ENCODE data around the gene UNC5B. TPM values are rescaled to one million over a fixed set of nuclear protein-coding genes. Genes with fewer than 3 reads are reported as not detected.

UNC5B gene
- total RNA-seq, 1 experiment from 2014 or later = 22.0 TPM

DNA sequence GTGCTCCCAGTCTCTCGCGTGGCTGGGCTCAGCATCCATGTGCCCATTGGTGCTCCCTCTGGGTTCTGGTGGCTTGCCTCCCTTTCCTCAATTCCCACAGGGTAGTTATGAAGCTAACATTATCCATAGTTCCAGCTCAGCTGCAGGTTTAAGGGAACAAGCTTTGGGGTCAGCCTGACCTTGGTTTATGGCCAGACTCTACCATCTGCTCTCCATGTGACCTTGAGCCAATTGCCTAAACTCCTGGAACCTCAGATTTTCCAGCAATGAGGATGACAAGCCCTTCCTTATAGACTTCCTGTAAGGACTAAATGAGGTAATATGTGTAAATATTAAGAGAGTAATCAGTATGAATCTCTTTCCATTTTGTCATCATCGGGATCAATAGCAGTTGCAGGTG is 96.6 kb downstream of the UNC5B start:
- TF ChIP-seq POLR2AphosphoS5 (IDR thresholded peaks at IDR 0.05; ENCODE audit: low read depth, low read length) (no peak), ZNF274 (IDR thresholded peaks at IDR 0.05; ENCODE audit: low read depth, low read length) (no peak), SRF (IDR thresholded peaks at IDR 0.05; ENCODE audit: low read depth) (no peak), EZH2phosphoT487 (IDR thresholded peaks at IDR 0.05; ENCODE audit: borderline replicate concordance) (no peak), POLR2A (IDR thresholded peaks at IDR 0.05; ENCODE audit: borderline replicate concordance, extremely low read depth, insufficient read depth, insufficient read length) (no peak), JUND (IDR thresholded peaks at IDR 0.05) (no peak), ZFX (IDR thresholded peaks at IDR 0.05) (no peak), RAD21 (IDR thresholded peaks at IDR 0.05; ENCODE audit: low read depth) (no peak), ELF1 (IDR thresholded peaks at IDR 0.05; ENCODE audit: borderline replicate concordance, low read depth) (no peak), TCF7L2 (IDR thresholded peaks at IDR 0.05; ENCODE audit: borderline replicate concordance, extremely low read depth, insufficient read depth, insufficient read length) (no peak), EGR1 (IDR thresholded peaks at IDR 0.05; ENCODE audit: low read depth) (no peak)
- TF ChIP-seq, protein P1, sequence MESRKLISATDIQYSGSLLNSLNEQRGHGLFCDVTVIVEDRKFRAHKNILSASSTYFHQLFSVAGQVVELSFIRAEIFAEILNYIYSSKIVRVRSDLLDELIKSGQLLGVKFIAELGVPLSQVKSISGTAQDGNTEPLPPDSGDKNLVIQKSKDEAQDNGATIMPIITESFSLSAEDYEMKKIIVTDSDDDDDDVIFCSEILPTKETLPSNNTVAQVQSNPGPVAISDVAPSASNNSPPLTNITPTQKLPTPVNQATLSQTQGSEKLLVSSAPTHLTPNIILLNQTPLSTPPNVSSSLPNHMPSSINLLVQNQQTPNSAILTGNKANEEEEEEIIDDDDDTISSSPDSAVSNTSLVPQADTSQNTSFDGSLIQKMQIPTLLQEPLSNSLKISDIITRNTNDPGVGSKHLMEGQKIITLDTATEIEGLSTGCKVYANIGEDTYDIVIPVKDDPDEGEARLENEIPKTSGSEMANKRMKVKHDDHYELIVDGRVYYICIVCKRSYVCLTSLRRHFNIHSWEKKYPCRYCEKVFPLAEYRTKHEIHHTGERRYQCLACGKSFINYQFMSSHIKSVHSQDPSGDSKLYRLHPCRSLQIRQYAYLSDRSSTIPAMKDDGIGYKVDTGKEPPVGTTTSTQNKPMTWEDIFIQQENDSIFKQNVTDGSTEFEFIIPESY (IDR thresholded peaks at IDR 0.05; ENCODE audit: extremely low read depth, insufficient replicate concordance, low read length) = no peak
- TF ChIP-seq, protein P2, sequence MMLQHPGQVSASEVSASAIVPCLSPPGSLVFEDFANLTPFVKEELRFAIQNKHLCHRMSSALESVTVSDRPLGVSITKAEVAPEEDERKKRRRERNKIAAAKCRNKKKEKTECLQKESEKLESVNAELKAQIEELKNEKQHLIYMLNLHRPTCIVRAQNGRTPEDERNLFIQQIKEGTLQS (IDR thresholded peaks at IDR 0.05) = no peak
- intact Hi-C loops (cut with micrococcal nuclease) = no loop called here
- Histone ChIP-seq H3K9ac (ENCODE audit: low read length) (no peak overlapping the region), H3K36me3 (ENCODE audit: control insufficient read depth in 1 of 2, insufficient read depth in 2 of 2, low read length in 2 of 2) (no peaks in the 10 kb centered on the region), H3K4me3 (replicated peaks in 1 of 2; ENCODE audit: low read depth in 1 of 2, low read length in 2 of 2) (no peak overlapping the region), H3K27ac (ENCODE audit: low read depth, low read length) (no peak overlapping the region), H3K4me1 (ENCODE audit: control insufficient read depth in 1 of 2, insufficient read depth in 2 of 2, low read length in 2 of 2) (peaks cover 0 to 9% of the 10 kb centered on the region in 2 experiments; a peak in 2 of 4 replicates), H3K9me3 (ENCODE audit: control insufficient read depth in 1 of 2, insufficient read depth in 1 of 2, low read depth in 1 of 2, low read length in 2 of 2) (no peaks in the 10 kb centered on the region), H4K20me1 (ENCODE audit: insufficient read depth) (no peaks in the 10 kb centered on the region), H2AFZ (ENCODE audit: low read depth, low read length, poor library complexity, severe bottlenecking) (no peak overlapping the region), H3K9me2 (ENCODE audit: insufficient read depth) (no peaks in the 10 kb centered on the region), H3K27me3 (ENCODE audit: insufficient read depth, low read length) (no peaks in the 10 kb centered on the region), H3K4me2 (ENCODE audit: low read length) (no peak overlapping the region), H3K79me2 (ENCODE audit: insufficient read depth, low read length) (no peaks in the 10 kb centered on the region)
- no TSS peak for BruUV-seq (replicated peaks)
- RAD21 ChIA-PET (ENCODE audit: low non-redundant PET in 1 of 2, low total read pairs in 2 of 2, uncharacterized antibody in 2 of 2, unreplicated experiment in 2 of 2) = no interaction called here
- CTCF ChIA-PET = interaction anchor here (0.5 to 1.3 kb wide), 2 partner anchors 91 to 406 kb away, joined by 4 read pairs; no protein-coding TSS in a partner anchor
- no peak for DNase-seq (ENCODE audit: low read depth, low spot score)
- POLR2A ChIA-PET = no interaction called here
- ATAC-seq = no peak

Data from HCT116 (cell line).